WTC11 (cell line): ENCODE data around the gene SHBG. TPM values are rescaled to one million over a fixed set of nuclear protein-coding genes. Genes with fewer than 3 reads are reported as not detected.

ENCODE experiments used
- ATAC-seq: fragments of 200-7000 bp; cut with Tn5 transposase; 2 replicates; pipeline ENCODE4 v1.10.0; 2021; ENCODE audit warnings: mild to moderate bottlenecking, moderate library complexity
- CTCF ChIA-PET: fragments of 300-600 bp; sonication (Branson Sonifier 250); formaldehyde crosslinking; loops from one replicate; lab custom pipeline; 2021; ENCODE audit warnings: antibody characterized with exemption; lab: Charles Lee
- POLR2A ChIA-PET: fragments of 350-600 bp; sonication (Branson Sonifier 250); formaldehyde crosslinking; loops from one replicate; lab custom pipeline; 2021; ENCODE audit warnings: antibody characterized with exemption; lab: Charles Lee
- DNase-seq: peaks from one replicate; pipeline ENCODE4 v3.0.0; 2021; ENCODE audit warnings: low spot score
- H3K27ac Mint-ChIP-seq: 2 replicates; pipeline ENCODE4 v1.8.0; 2021; ENCODE audit warnings: mixed read lengths
- H3K27me3 Mint-ChIP-seq: 2 replicates; pipeline ENCODE4 v1.8.0; 2021; ENCODE audit warnings: low read depth, mild to moderate bottlenecking, moderate library complexity, mixed read lengths
- H3K36me3 Mint-ChIP-seq: 2 replicates; pipeline ENCODE4 v1.8.0; 2021; ENCODE audit warnings: mixed read lengths
- H3K4me1 Mint-ChIP-seq: 2 replicates; pipeline ENCODE4 v1.8.0; 2022; ENCODE audit warnings: mixed read lengths
- H3K4me3 Mint-ChIP-seq: 2 replicates; pipeline ENCODE4 v1.8.0; 2021; ENCODE audit warnings: mild to moderate bottlenecking, moderate library complexity, mixed read lengths
- H3K9me3 Mint-ChIP-seq: 2 replicates; pipeline ENCODE4 v1.8.0; 2021; ENCODE audit warnings: mixed read lengths
- ATF1 ChIP-seq: sonication (generic); formaldehyde crosslinking; IDR thresholded peaks from 2 replicates; pipeline ENCODE4 v1.8.1; 2023; ENCODE audit warnings: mild to moderate bottlenecking, moderate library complexity, missing genetic modification reagents
- CREB1 ChIP-seq: sonication (generic); formaldehyde crosslinking; IDR thresholded peaks from 2 replicates; pipeline ENCODE4 v1.8.0; 2023; ENCODE audit warnings: mild to moderate bottlenecking, missing genetic modification reagents
- ETV6 ChIP-seq: sonication (generic); formaldehyde crosslinking; IDR thresholded peaks from 2 replicates; pipeline ENCODE4 v1.8.1; 2022; ENCODE audit warnings: mild to moderate bottlenecking, missing genetic modification reagents
- GABPB1 ChIP-seq: sonication (generic); formaldehyde crosslinking; IDR thresholded peaks from 2 replicates; pipeline ENCODE4 v1.8.1; 2023; ENCODE audit warnings: mild to moderate bottlenecking, missing genetic modification reagents
- JAZF1 ChIP-seq: fragments of 250-450 bp; sonication (Bioruptor Pico); IDR thresholded peaks from 2 replicates; pipeline ENCODE4 v1.9.0; 2021; ENCODE audit warnings: moderate library complexity, mild to moderate bottlenecking, inconsistent platforms
- MAX ChIP-seq: sonication (generic); formaldehyde crosslinking; IDR thresholded peaks from 2 replicates; pipeline ENCODE4 v1.8.0; 2022; ENCODE audit warnings: mild to moderate bottlenecking, missing genetic modification reagents
- MYBL2 ChIP-seq: sonication (generic); formaldehyde crosslinking; IDR thresholded peaks from 2 replicates; pipeline ENCODE4 v1.8.1; 2023; ENCODE audit warnings: mild to moderate bottlenecking, moderate library complexity, missing genetic modification reagents
- STAT6 ChIP-seq: sonication (generic); formaldehyde crosslinking; conservative IDR thresholded peaks from 2 replicates; pipeline ENCODE4 v1.8.1; 2023; ENCODE audit warnings: mild to moderate bottlenecking, low read depth, missing genetic modification reagents, moderate library complexity
- TEAD1 ChIP-seq: sonication (generic); formaldehyde crosslinking; IDR thresholded peaks from 2 replicates; pipeline ENCODE4 v1.8.0; 2022; ENCODE audit warnings: mild to moderate bottlenecking, missing genetic modification reagents
- USF1 ChIP-seq: sonication (generic); formaldehyde crosslinking; IDR thresholded peaks from 2 replicates; pipeline ENCODE4 v1.8.0; 2022; ENCODE audit warnings: mild to moderate bottlenecking, missing genetic modification reagents
- ZNF121 ChIP-seq: sonication (generic); formaldehyde crosslinking; IDR thresholded peaks from 2 replicates; pipeline ENCODE4 v1.8.0; 2023; ENCODE audit warnings: missing genetic modification reagents
- ZNF317 ChIP-seq: sonication (generic); formaldehyde crosslinking; IDR thresholded peaks from 2 replicates; pipeline ENCODE4 v1.8.1; 2023; ENCODE audit warnings: low read depth, mild to moderate bottlenecking, moderate library complexity, missing genetic modification reagents, borderline replicate concordance
- ZNF416 ChIP-seq: fragments of 250-450 bp; sonication (Bioruptor Pico); IDR thresholded peaks from 2 replicates; pipeline ENCODE4 v1.9.0; 2021; ENCODE audit warnings: mild to moderate bottlenecking, inconsistent platforms
- ZNF532 ChIP-seq: fragments of 250-450 bp; sonication (Bioruptor Pico); IDR thresholded peaks from 2 replicates; pipeline ENCODE4 v1.9.0; 2021; ENCODE audit warnings: mild to moderate bottlenecking, borderline replicate concordance
- total RNA-seq: library from RNA; stranded (reverse); gene quantifications from 3 replicates; pipeline ENCODE4 v1.2.3, GENCODE V29; 2021

SHBG gene
- total RNA-seq, 1 experiment from 2014 or later = 0.83 TPM

- TF ChIP-seq ETV6 (no peak), MAX (CRISPR knock-in tag) (peak; percentile 71; the same call in 1 of the 2 replicates), CREB1 (CRISPR knock-in tag) (no peak), ZNF416 (no peak), TEAD1 (CRISPR knock-in tag) (no peak), ZNF532 (no peak), JAZF1 (no peak), MYBL2 (CRISPR knock-in tag) (no peak), USF1 (CRISPR knock-in tag) (peak; percentile 17; the same call in 1 of the 2 replicates)
- TF ChIP-seq, all 79 proteins: peak for 3
Observed at GRCh38 chr17:7615265-7615747, 14.6 kb upstream of the SHBG start (continued).

- POLR2A ChIA-PET = no interaction called here
- H3K27ac Mint-ChIP-seq = no peak overlapping the region
Observed at GRCh38 chr17:7618608-7619007, 11.3 kb upstream of the SHBG start.

GRCh38 chr17:7620835-7621234, 9.1 kb upstream of the SHBG start:
- Mint-ChIP-seq H3K9me3 (no peaks in the 10 kb centered on the region), H3K27me3 (no peaks in the 10 kb centered on the region), H3K27ac (no peak overlapping the region), H3K36me3 (no peaks in the 10 kb centered on the region), H3K4me1 (no peaks in the 10 kb centered on the region), H3K4me3 (no peak overlapping the region)
- ChIA-PET POLR2A (interaction anchor here (0.5 kb wide), 1 partner anchor 71 kb away, joined by 11 read pairs; no protein-coding TSS in a partner anchor), CTCF (interaction anchor here (0.8 kb wide), 1 partner anchor 12 kb away, joined by 3 read pairs; no protein-coding TSS in a partner anchor)
- DNase-seq (no peak), ATAC-seq (no peak)
- TF ChIP-seq ZNF121 (CRISPR knock-in tag) (peak; percentile 82), ATF1 (CRISPR knock-in tag) (no peak)

More at GRCh38 chr17:7618608-7619007, 11.3 kb upstream of the SHBG start:
- Mint-ChIP-seq H3K36me3 (no peaks in the 10 kb centered on the region), H3K27me3 (no peaks in the 10 kb centered on the region), H3K4me3 (no peak overlapping the region), H3K4me1 (peaks cover 4% of the 10 kb centered on the region), H3K9me3 (no peaks in the 10 kb centered on the region)
- no peak for TF ChIP-seq MAX (CRISPR knock-in tag)
- no peak for TF ChIP-seq STAT6 (CRISPR knock-in tag)
- no peak for TF ChIP-seq GABPB1 (CRISPR knock-in tag)
- TF ChIP-seq ZNF317 (CRISPR knock-in tag) = no peak
- ATAC-seq = no peak
- CTCF ChIA-PET = interaction anchor here (1.6 kb wide), 2 partner anchors 9 to 68 kb away, joined by 3 read pairs; partner anchors contain the start of genes SAT2 and TP53
- DNase-seq = no peak
